HepG2 (cell line): ENCODE results near the gene PDIA2. TPM values are rescaled to one million over a fixed set of nuclear protein-coding genes. Genes with fewer than 3 reads are reported as not detected.

ENCODE experiments used
- ATAC-seq: fragments of 200-7000 bp; cut with Tn5 transposase; 3 replicates; pipeline ENCODE4 v1.9.1; 2020; ENCODE audit warnings: mild to moderate bottlenecking, moderate library complexity
- BruUV-seq: library from RNA; stranded (reverse); fragments of 400-500 nt; replicated peaks from 2 replicates; lab custom pipeline; 2021; lab: Mats Ljungman, UMichigan
- CTCF ChIA-PET: fragments of 300-600 bp; formaldehyde crosslinking; extraction: SDS; loops from one replicate; lab custom pipeline; 2021; ENCODE audit warnings: low total read pairs, inconsistent platforms, low intra/inter-chr PET ratio; lab: Yijun Ruan, JAX
- POLR2A ChIA-PET: fragments of 350-600 bp; sonication (Branson Sonifier 250); formaldehyde crosslinking; loops from one replicate; lab custom pipeline; 2020; ENCODE audit warnings: antibody characterized with exemption, inconsistent platforms; lab: Yijun Ruan, JAX
- DNase-seq: peaks from one replicate; pipeline ENCODE4 v3.0.0-alpha.2; 2015; ENCODE audit warnings: low spot score
- FAIRE-seq: peaks from 3 replicates; lab custom pipeline; 2011; peaks lifted over from hg19 to GRCh38; lab: Jason Lieb, UNC
- H2AFZ ChIP-seq: one replicate; pipeline ENCODE4 v1.6.1; 2011; ENCODE audit warnings: low read length, inconsistent platforms
- H3K27ac ChIP-seq: fragments of 300-600 bp; 3 replicates; pipeline ENCODE4 v1.8.0; 2011; ENCODE audit warnings: mixed run types, mild to moderate bottlenecking, mixed read lengths, low read length, inconsistent platforms; ENCODE audit not compliant: insufficient read depth; ENCODE audit errors: extremely low read length
- H3K27me3 ChIP-seq, 2 experiments: fragments of 200-600 bp in 1 of 2; 2 replicates in 1 of 2; 3 replicates in 1 of 2; pipeline versions ENCODE4 v1.6.0 to v1.8.0; 2011; ENCODE audit warnings: low read length in 2 of 2, mild to moderate bottlenecking in 2 of 2, moderate library complexity in 2 of 2, inconsistent platforms in 1 of 2; ENCODE audit not compliant: insufficient read depth in 2 of 2, control insufficient read depth in 1 of 2
- H3K36me3 ChIP-seq, 2 experiments: fragments of 200-600 bp in 1 of 2; replicated peaks in 1 of 2; 2 replicates in 1 of 2; 3 replicates in 1 of 2; pipeline versions ENCODE4 v1.5.1 to v1.8.0; 2011; ENCODE audit warnings: low read length in 2 of 2, inconsistent platforms in 1 of 2; ENCODE audit not compliant: insufficient read depth in 2 of 2, control insufficient read depth in 1 of 2
- H3K4me1 ChIP-seq: 2 replicates; pipeline ENCODE4 v1.5.1; 2012; ENCODE audit warnings: low read length, inconsistent platforms; ENCODE audit not compliant: insufficient read depth
- H3K4me2 ChIP-seq: 2 replicates; pipeline ENCODE4 v1.6.0; 2011; ENCODE audit warnings: low read depth, low read length, inconsistent platforms
- H3K4me3 ChIP-seq, 3 experiments: fragments of 200-600 bp in 1 of 3; sonication (generic), shearing (Covaris generic) in 1 of 3; replicated peaks in 1 of 3; 2 replicates each; pipeline ENCODE4 v1.5.1; 2011 to 2016; ENCODE audit warnings: low read length in 3 of 3, inconsistent platforms in 2 of 3, low read depth in 2 of 3, mild to moderate bottlenecking in 2 of 3, control low read depth in 1 of 3, mixed read lengths in 1 of 3; ENCODE audit not compliant: insufficient read depth in 1 of 3
- H3K79me2 ChIP-seq: one replicate; pipeline ENCODE4 v1.6.1; 2011; ENCODE audit warnings: low read length, inconsistent platforms; ENCODE audit not compliant: insufficient read depth
- H3K9ac ChIP-seq: 2 replicates; pipeline ENCODE4 v1.6.0; 2011; ENCODE audit warnings: mild to moderate bottlenecking, low read depth, low read length, inconsistent platforms; ENCODE audit not compliant: insufficient read depth
- H3K9me3 ChIP-seq: 2 replicates; pipeline ENCODE4 v1.5.1; 2012; ENCODE audit warnings: mild to moderate bottlenecking, low read length
- H4K20me1 ChIP-seq: 2 replicates; pipeline ENCODE4 v1.6.0; 2011; ENCODE audit warnings: inconsistent platforms, mild to moderate bottlenecking, low read length, moderate library complexity; ENCODE audit not compliant: insufficient read depth
- ELF3 ChIP-seq: IDR thresholded peaks from 2 replicates; pipeline ENCODE4 v1.6.1; 2016; ENCODE audit warnings: missing genetic modification reagents, missing compliant biosample characterization
- NFYB ChIP-seq: sonication (generic); formaldehyde crosslinking; IDR thresholded peaks from 2 replicates; pipeline ENCODE4 v1.4.0; 2020; ENCODE audit warnings: missing genetic modification reagents
- NONO ChIP-seq, 2 experiments: fragments of 450-650 bp in 1 of 2; sonication (generic) in 1 of 2; formaldehyde crosslinking in 1 of 2; IDR thresholded peaks in 1 of 2; conservative IDR thresholded peaks in 1 of 2; 2 replicates each; pipeline versions ENCODE4 v1.6.1 to v1.8.0; 2017 to 2022; ENCODE audit warnings: mild to moderate bottlenecking in 1 of 2, missing genetic modification reagents in 1 of 2, moderate library complexity in 1 of 2
- ONECUT2 ChIP-seq: sonication (generic); formaldehyde crosslinking; IDR thresholded peaks from 2 replicates; pipeline ENCODE4 v1.4.0; 2020; ENCODE audit warnings: missing genetic modification reagents
- PAX8 ChIP-seq: sonication (generic); formaldehyde crosslinking; IDR thresholded peaks from 2 replicates; pipeline ENCODE4 v1.8.0; 2022; ENCODE audit warnings: mild to moderate bottlenecking, missing genetic modification reagents, borderline replicate concordance
- PCBP2 ChIP-seq: fragments of 200-400 bp; formaldehyde crosslinking; optimal IDR thresholded peaks from 2 replicates; pipeline ENCODE3; 2018; ENCODE audit warnings: low read length, low read depth; ENCODE audit not compliant: poor library complexity, severe bottlenecking
- RARG ChIP-seq: sonication (generic); formaldehyde crosslinking; IDR thresholded peaks from 2 replicates; pipeline ENCODE4 v1.4.0; 2020; ENCODE audit warnings: low read depth, mild to moderate bottlenecking, missing genetic modification reagents
- RFXANK ChIP-seq: IDR thresholded peaks from 2 replicates; pipeline ENCODE4 v1.6.1; 2016
- SP1 ChIP-seq, 2 experiments: fragments of 450-650 bp in 1 of 2; sonication (generic) in 1 of 2; formaldehyde crosslinking in 1 of 2; IDR thresholded peaks; 2 replicates each; pipeline versions ENCODE4 v1.4.0 to v1.6.1; 2016 to 2020; ENCODE audit warnings: missing genetic modification reagents in 1 of 2
- SYNCRIP ChIP-seq: fragments of 200-400 bp; formaldehyde crosslinking; IDR thresholded peaks from 2 replicates; pipeline ENCODE4 v1.6.1; 2018; ENCODE audit warnings: mild to moderate bottlenecking, low read depth, low read length; ENCODE audit not compliant: insufficient read depth
- TOPORS ChIP-seq: sonication (generic); formaldehyde crosslinking; IDR thresholded peaks from 2 replicates; pipeline ENCODE4 v1.8.0; 2023; ENCODE audit warnings: mild to moderate bottlenecking, missing genetic modification reagents
- ZNF24 ChIP-seq: fragments of 450-650 bp; IDR thresholded peaks from 2 replicates; pipeline ENCODE4 v1.6.1; 2017; ENCODE audit warnings: antibody characterized with exemption, mild to moderate bottlenecking
- ZNF460 ChIP-seq: sonication (generic); formaldehyde crosslinking; IDR thresholded peaks from 2 replicates; pipeline ENCODE4 v1.5.1; 2020; ENCODE audit warnings: missing genetic modification reagents, mild to moderate bottlenecking, borderline replicate concordance
- WGBS: methylation state at CpG from one replicate; pipeline ENCODE4 v1.1.6; 2017; ENCODE audit warnings: low lambda C conversion rate; 5-methylcytosine and 5-hydroxymethylcytosine counted together
- in situ Hi-C: cut with HindIII; loops from 2 replicates; pipeline ENCODE4 v1.10.0; 2017; ENCODE audit warnings: low pct_unique_long_range_greater_than_20kb; ENCODE audit not compliant: extremely low pct_ligation_motif_present
- intact Hi-C: fragments of 100-400 bp; cut with micrococcal nuclease; formaldehyde crosslinking; loops from one replicate; pipeline ENCODE4 v1.10.0; 2022; ENCODE audit not compliant: unreplicated experiment
- polyA plus RNA-seq, 8 experiments: library from polyadenylated mRNA; depleted of rRNA in 3 of 8; stranded (reverse) in 7 of 8; unstranded in 1 of 8; fragments of >200 nt; fragmentation: Illumina TruSeq in 4 of 8; extraction: Trizol in 4 of 8; gene quantifications; 2 replicates each; pipeline versions ENCODE4 v1.2.1 to v1.2.3, GENCODE V29; 2011 to 2016; ENCODE audit warnings: low read depth in 4 of 8, missing spikeins in 1 of 8, mixed read lengths in 1 of 8; ENCODE audit not compliant: insufficient read depth in 1 of 8
- total RNA-seq, 5 experiments: library from RNA; depleted of rRNA; stranded (reverse); fragments of >200 nt; fragmentation: Illumina TruSeq; extraction: Trizol; gene quantifications; 2 replicates each; pipeline ENCODE4 v1.2.3, GENCODE V29; 2016; ENCODE audit warnings: low read depth in 1 of 5
- TF ChIP-seq, protein P1 (sequence below): sonication (generic); formaldehyde crosslinking; IDR thresholded peaks from 2 replicates; pipeline ENCODE4 v1.8.0; 2022; ENCODE audit warnings: mild to moderate bottlenecking, missing genetic modification reagents, moderate library complexity

PDIA2 gene
- total and polyA plus RNA-seq, 2 of the 13 experiments (the other 11 are each of a cell fraction or from before 2014, with no cell fraction given) = 0.35 to 1.9 TPM

DNA sequence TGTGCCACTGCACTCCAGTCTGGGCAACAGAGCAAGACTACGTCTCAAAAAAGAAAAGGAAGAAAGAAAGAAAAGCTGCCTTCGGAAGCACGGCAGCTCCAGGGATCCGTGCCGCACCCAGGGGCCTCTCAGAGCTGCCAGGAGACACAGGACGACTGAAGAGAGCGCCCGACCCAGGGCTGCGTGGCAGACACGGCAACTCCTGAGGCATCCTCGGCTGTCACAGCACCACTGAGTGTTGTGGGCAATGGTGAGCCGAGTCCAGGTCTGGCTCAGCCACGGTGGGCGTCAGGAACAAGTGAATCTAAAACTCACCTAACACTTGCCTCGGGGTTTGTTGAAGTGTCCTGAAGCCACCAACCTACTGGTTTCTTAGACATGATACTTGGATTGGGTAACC lies 28.8 kb downstream of the PDIA2 start:
- Histone ChIP-seq H3K9ac (no peak overlapping the region), H2AFZ (no peak overlapping the region), H3K4me3 (no peak overlapping the region), H3K4me1 (no peaks in the 10 kb centered on the region), H3K4me2 (no peak overlapping the region)
- BruUV-seq = no TSS peak
- POLR2A ChIA-PET = no interaction called here
- in situ Hi-C loops = no loop called here
- TF ChIP-seq SYNCRIP = no peak
- TF ChIP-seq PCBP2 = no peak
- no peak for TF ChIP-seq ONECUT2 (CRISPR knock-in tag)
- TF ChIP-seq SP1 (IDR thresholded peaks at IDR 0.05) = no peak
- TF ChIP-seq SP1 (CRISPR knock-in tag; IDR thresholded peaks at IDR 0.05) = no peak
- TF ChIP-seq ELF3 = no peak
- no peak for TF ChIP-seq NFYB (CRISPR knock-in tag)
- no peak for TF ChIP-seq PAX8 (CRISPR knock-in tag)
- TF ChIP-seq TOPORS = no peak
- no peak for TF ChIP-seq ZNF24
- TF ChIP-seq NONO (IDR thresholded peaks at IDR 0.05) = no peak
- no peak for TF ChIP-seq NONO (CRISPR knock-in tag; conservative IDR thresholded peaks at IDR 0.05)
- TF ChIP-seq ZNF460 (CRISPR knock-in tag) = no peak
- no peak for TF ChIP-seq RARG (CRISPR knock-in tag)
- TF ChIP-seq RFXANK (CRISPR knock-in tag) = no peak
- TF ChIP-seq, protein P1, sequence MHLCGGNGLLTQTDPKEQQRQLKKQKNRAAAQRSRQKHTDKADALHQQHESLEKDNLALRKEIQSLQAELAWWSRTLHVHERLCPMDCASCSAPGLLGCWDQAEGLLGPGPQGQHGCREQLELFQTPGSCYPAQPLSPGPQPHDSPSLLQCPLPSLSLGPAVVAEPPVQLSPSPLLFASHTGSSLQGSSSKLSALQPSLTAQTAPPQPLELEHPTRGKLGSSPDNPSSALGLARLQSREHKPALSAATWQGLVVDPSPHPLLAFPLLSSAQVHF = no peak
- TF ChIP-seq, all 625 proteins: peak for 0
- DNase-seq = no peak
- H4K20me1 ChIP-seq = peaks cover 12% of the 10 kb centered on the region; the same call in 1 of the 2 replicates
- no peak for FAIRE-seq
- whole genome bisulfite sequencing = 98% methylated on average over 15 of the region's 15 CpGs
- no peaks in the 10 kb centered on the region for H3K9me3 ChIP-seq
- CTCF ChIA-PET = no interaction called here
- intact Hi-C loops = no loop called here
- peaks cover 15% of the 10 kb centered on the region for H3K79me2 ChIP-seq
- no peak for ATAC-seq
- H3K27me3 ChIP-seq = no peaks in the 10 kb centered on the region
- H3K27ac ChIP-seq = no peak overlapping the region
- peaks cover 36 to 68% of the 10 kb centered on the region in 2 experiments for H3K36me3 ChIP-seq
